ENCODE measurements around the gene LRCH3.

- TF ChIP-seq POLR2AphosphoS5 (IDR thresholded peaks at IDR 0.05; ENCODE audit: low read depth) (no peak), REST (IDR thresholded peaks at IDR 0.05; ENCODE audit: insufficient replicate concordance, low read depth) (no peak)
Observed at GRCh38 chr3:197841789-197842188, 50.7 kb downstream of the LRCH3 start.

Data from HL-60 (cell line).